Measurements from ENCODE around the gene MRPL51.

DNA sequence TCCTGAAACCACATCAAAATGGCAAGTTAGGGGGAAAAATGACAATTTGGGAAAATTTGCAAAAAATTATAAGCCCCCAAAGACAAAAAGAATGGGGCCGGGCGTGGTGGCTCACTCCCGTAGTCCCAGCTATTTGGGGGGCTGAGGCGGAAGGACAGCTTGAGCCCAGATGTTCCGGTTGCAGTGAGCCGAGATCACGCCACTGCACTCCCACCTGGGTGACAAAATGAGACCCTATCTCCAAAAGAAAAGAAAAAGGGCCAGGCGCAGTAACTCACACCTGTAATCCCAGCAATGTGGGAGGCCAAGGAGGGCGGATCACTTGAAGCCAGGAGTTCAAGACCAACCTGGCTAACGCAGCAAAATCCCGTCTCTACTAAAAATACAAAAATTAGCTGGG, 20.6 kb downstream of the MRPL51 start:
- TF ChIP-seq, protein P1, sequence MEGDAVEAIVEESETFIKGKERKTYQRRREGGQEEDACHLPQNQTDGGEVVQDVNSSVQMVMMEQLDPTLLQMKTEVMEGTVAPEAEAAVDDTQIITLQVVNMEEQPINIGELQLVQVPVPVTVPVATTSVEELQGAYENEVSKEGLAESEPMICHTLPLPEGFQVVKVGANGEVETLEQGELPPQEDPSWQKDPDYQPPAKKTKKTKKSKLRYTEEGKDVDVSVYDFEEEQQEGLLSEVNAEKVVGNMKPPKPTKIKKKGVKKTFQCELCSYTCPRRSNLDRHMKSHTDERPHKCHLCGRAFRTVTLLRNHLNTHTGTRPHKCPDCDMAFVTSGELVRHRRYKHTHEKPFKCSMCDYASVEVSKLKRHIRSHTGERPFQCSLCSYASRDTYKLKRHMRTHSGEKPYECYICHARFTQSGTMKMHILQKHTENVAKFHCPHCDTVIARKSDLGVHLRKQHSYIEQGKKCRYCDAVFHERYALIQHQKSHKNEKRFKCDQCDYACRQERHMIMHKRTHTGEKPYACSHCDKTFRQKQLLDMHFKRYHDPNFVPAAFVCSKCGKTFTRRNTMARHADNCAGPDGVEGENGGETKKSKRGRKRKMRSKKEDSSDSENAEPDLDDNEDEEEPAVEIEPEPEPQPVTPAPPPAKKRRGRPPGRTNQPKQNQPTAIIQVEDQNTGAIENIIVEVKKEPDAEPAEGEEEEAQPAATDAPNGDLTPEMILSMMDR (IDR thresholded peaks at IDR 0.05; ENCODE audit: extremely low read depth in 1 of 2, insufficient read depth in 1 of 2, low read depth in 1 of 2, low read length in 2 of 2): no peak
- TF ChIP-seq JUN (IDR thresholded peaks at IDR 0.05; ENCODE audit: borderline replicate concordance, insufficient read depth, insufficient read length, low read depth): no peak
- TF ChIP-seq POLR2A (IDR thresholded peaks at IDR 0.05; ENCODE audit: low read depth, low read length): no peak

All from endothelial cell of umbilical vein (primary cell).